CD4-positive, alpha-beta T cell treated with Interleukin-21 for 1 hour (primary cell): ENCODE measurements around the gene GPR162.
"Not testable (repeated sequence)": the region's sequence is repeated elsewhere in the genome, so short reads cannot be mapped to it uniquely, and the experiment has no call there.

Source experiments
- DNase-seq: peaks from one replicate; pipeline ENCODE4 v3.0.0-alpha.2; 2020

The GPR162 gene

DNA sequence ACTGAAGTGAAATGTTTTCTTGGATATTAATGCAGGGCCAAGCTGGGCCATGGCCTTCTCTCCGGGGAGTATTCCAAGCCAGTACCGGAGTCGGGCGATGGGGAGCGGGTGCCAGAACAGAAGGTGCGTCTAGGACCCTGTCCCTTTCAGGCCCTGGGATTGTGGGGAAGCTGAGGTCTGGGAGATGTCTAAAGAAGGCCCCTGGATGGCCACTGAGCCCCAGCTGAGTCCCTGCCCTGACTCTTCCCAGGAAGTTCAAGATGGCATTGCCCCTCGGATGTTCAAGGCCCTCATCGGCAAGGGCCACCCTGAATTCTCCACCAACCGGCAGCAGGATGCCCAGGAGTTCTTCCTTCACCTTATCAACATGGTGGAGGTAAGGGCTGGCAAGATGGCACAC, 38.5 kb downstream of the GPR162 start:
- DNase-seq: no peak

DNA sequence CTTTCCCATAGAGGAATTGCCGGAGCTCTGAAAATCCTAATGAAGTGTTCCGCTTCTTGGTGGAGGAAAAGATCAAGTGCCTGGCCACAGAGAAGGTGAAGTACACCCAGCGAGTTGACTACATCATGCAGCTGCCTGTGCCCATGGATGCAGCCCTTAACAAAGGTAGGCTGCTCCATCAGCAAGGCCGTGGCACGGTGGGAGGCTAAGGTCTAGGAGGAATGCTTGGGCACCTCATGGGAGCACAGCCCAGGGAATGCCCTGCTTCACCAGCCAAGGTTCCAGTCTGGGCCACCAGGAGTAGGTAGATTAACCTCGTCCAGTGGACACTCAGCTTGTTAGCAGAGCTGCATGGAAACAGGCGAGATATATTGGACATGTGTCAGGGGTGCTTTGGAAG, 39.3 kb downstream of the GPR162 start:
- no peak for DNase-seq

- DNase-seq: no peak
Measured at GRCh38 chr12:6861391-6861790, 39.8 kb downstream of the GPR162 start.

- no peak for DNase-seq
Measured at GRCh38 chr12:6863033-6863432, 41.4 kb downstream of the GPR162 start.

DNA sequence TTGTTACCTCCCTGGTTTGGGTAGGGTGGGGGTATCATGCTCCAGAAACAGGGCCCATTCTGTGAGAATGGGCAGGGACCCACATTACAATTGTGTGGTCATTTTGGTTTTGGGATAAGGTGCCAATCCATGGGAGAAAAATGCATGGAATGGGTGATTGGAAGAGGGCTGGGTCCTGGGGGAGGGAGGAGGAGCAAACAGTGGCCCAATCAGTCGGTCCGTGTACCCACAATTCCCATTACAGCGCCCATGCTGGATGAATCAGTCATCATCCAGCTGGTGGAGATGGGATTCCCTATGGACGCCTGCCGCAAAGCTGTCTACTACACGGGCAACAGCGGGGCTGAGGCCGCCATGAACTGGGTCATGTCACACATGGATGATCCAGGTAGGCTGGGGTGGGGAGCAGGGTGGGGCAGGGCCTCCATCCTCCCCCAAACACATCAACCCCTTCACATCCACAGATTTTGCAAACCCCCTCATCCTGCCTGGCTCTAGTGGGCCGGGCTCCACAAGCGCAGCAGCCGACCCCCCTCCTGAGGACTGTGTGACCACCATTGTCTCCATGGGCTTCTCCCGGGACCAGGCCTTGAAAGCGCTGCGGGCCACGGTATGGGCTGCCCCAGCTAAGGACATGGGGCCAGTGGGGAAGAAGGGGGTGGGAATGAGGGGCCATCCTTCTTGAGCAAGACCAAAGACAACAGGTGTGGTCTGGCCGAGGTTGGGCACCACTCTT, 42.1 kb downstream of the GPR162 start:
- no peak for DNase-seq

- DNase-seq: not testable (repeated sequence)
Measured at GRCh38 chr12:6865307-6865706, 43.7 kb downstream of the GPR162 start.

- DNase-seq: no peak
Measured at GRCh38 chr12:6866163-6866919, 44.7 kb downstream of the GPR162 start.

GRCh38 chr12:6866920-6867412, 45.3 kb downstream of the GPR162 start:
- DNase-seq: no peak

DNA sequence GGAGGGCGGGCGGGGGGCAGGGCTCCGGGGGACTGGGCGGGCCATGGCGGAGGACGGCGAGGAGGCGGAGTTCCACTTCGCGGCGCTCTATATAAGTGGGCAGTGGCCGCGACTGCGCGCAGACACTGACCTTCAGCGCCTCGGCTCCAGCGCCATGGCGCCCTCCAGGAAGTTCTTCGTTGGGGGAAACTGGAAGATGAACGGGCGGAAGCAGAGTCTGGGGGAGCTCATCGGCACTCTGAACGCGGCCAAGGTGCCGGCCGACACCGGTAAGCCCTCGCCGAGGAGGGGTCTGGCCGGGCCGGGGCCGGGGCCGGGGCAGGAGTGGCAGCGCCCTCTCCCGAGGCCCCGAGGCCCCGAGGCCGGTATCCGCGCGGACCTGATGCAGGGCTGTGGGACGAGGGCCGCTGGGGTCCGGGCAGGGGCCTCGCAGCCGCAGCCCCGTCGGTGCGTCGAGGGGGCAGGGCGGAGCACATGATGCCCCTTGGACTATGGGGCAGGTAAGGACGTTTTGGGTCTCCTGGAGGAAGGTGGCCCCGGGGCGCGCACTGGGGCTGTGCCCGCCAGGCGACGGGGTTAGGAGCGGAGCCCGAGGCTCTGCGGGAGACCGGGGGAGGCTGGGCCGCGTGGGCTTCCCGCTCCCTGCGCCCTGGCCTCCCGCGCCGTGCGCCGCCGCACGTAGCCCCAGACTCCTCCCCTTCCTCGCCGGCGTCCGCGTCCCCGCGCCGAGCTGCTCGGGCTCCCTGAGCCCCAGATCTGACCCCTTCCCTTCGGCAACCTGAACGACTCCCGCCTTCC, 46.0 kb downstream of the GPR162 start, which contains the start of gene TPI1:
TPI1 (plus strand) TSS at position 119 of the 798 bp plus-strand sequence; CDS start at position 155, 36 bp downstream.
- peak; percentile 87 for DNase-seq

DNA sequence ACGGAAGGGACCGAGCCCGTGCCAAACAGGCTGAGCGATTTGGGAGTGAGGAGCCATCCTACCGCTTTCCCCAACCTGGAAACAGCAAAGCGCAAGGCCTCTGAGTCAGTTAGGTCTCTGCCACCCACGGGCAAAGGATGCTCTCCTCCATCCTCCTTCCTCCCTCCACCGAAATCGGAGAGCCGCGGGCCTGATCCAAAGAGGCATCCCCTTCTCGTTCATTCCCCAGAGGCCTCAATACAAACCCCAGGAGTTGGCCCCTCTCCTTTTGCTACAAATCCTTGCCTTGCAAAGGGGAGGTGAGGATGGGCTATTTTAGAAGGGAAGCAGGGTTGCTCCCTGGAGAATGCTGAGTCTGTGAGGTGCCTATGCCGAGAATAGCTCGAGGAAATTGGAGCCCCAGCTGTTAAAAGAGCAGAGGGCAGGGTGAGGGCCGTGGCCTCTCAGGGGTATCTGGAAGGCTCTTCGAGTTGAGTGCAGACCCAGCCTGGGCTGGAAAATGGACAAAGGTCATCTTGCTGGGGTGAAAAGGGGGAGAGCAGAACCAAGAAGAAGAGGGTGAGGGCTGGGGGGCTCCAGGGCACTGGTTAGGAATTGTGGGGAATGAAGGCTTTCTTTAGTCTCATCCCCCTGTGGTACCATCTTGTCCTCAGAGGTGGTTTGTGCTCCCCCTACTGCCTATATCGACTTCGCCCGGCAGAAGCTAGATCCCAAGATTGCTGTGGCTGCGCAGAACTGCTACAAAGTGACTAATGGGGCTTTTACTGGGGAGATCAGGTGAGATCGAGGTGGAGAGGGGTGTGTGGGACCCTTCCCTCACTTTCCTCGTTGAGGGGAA, 46.8 kb downstream of the GPR162 start:
- peak; percentile 9 for DNase-seq

DNA sequence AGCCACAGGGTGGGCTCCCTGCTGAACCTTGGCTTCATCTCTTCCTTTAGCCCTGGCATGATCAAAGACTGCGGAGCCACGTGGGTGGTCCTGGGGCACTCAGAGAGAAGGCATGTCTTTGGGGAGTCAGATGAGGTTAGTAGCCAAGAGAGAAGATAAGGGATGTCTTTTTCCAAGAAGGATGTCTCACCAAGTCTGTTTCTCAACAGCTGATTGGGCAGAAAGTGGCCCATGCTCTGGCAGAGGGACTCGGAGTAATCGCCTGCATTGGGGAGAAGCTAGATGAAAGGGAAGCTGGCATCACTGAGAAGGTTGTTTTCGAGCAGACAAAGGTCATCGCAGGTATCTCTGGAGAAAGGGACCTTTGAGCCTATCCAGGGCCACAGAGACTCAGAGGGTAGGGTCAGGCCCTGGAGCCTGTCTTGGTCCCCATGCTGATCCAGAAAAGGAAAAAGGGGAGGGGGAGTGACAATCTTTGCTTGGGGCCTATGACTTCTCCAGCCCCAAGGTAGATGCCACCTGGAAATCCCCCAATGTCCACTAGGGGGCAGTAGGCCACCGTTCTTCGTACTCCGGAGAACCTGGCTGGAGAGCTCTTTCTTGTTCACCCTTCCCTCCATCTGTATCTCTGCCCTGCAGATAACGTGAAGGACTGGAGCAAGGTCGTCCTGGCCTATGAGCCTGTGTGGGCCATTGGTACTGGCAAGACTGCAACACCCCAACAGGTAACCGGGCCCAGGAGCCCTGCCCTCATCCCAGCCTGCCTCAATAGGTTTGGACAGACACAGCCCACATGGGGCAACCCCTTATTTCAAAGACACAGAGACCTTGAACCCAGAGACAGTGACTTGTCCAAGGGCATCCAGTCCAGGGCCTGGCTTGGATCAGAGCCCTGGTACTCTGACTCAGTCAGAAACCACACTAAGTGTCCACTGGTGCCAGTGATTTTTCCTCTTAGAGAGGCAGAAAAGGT, 47.7 kb downstream of the GPR162 start:
- DNase-seq: peak; percentile 89

GRCh38 chr12:6870304-6870703, 48.7 kb downstream of the GPR162 start:
- not testable (repeated sequence) for DNase-seq

GRCh38 chr12:6871052-6871957, 49.7 kb downstream of the GPR162 start:
- DNase-seq: peak; percentile 46

GRCh38 chr12:6872073-6873048, 50.7 kb downstream of the GPR162 start:
- peak; percentile 88 for DNase-seq

DNA sequence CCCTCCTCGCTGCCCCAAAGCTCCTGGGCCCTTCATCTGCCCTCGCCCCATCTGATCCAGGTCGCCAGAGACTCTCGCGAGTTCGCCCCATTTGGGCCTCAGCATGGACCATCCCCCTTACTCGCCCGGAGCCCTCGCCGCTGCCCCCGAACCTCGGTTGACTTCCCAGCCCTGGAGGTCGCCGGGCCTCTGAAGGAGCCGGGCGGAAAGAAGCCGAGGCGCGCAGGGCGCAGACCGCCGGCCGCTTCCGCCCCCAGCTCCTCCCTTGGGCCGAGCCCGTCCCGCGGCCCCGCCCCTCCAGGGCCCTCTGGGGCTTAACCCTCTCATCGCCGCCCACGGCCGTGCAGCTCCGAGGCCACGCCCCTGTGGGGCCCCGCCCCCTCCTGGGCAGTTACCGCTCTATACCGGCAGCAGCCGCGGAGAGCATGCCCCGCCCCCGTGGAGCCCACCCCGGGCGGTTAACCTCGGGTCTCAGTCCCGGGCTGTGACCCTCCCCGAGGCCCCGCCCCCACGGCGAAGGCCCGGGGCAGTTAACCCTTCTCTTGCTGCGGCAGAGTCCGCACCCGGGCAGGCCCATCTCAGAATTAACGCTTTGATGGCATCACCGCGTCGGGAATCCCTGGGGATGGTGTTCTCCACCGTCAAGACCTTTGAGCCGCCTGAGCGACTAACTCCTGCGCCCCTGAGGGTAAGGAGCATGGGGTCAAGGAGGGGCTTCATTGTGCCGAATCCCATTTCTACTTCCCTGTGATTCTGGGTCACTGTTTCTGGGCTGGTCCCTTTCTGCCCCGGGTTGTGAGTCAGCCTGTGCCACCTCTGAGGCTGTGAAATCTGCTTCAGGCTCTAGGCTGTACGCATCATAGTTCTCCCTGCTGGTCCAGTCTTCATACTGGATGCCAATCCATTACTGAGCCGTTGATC, 51.7 kb downstream of the GPR162 start, which contains the start of gene SPSB2:
SPSB2 (minus strand) TSS at position 210 of the 921 bp plus-strand sequence. CDS start 402 bp downstream, outside the sequence.
- DNase-seq: peak; percentile 98

DNA sequence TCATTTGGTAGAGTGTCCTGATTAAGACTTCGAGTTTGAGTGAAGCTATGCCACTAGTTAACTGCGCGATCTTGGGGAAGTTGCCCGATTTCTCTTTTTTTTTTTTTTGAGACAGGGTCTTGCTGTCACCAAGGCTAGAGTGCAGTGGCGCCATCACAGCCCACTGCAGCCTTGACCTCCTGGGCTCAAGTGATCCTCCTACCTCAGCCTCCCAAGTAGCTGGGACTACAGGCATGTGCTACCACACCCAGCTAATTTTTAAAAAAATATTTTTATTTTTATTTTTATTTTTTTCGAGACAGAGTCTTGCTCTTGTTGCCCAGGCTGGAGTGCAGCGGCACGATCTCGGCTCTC, 52.4 kb downstream of the GPR162 start:
- not testable (repeated sequence) for DNase-seq
